Measurements from ENCODE around the gene STK24.

The STK24 gene

DNA sequence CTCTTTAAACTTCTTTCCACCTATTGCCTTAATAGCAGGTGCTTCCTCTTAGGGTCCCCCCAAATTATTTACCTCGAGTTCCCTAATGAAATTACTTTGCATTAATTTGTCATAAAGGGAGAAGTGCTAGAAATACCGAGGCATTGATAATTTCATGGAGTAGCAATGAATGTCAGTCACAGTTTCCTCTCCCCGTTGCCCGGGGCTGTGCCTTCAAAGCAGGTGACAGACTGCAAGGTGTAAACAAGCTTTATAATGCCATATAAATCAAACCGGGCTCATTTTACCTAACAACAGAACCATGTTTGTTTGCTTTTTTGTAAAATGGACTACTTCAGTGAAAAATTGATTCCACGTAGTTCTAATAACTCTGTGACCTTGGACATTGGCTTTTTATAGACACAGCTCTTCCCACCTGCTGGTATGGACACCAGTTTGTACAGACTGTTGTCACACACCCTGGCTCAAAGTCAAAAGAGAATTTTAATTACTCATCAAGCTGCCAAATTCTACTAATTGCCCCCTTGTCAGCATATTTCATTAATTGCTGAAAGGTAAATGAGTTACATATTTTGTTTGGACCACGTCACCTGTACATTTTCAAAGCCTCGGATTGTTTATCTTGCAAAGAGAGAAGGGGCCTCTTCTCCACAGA is 171.1 kb downstream of the STK24 start:
- TF ChIP-seq, protein P1, sequence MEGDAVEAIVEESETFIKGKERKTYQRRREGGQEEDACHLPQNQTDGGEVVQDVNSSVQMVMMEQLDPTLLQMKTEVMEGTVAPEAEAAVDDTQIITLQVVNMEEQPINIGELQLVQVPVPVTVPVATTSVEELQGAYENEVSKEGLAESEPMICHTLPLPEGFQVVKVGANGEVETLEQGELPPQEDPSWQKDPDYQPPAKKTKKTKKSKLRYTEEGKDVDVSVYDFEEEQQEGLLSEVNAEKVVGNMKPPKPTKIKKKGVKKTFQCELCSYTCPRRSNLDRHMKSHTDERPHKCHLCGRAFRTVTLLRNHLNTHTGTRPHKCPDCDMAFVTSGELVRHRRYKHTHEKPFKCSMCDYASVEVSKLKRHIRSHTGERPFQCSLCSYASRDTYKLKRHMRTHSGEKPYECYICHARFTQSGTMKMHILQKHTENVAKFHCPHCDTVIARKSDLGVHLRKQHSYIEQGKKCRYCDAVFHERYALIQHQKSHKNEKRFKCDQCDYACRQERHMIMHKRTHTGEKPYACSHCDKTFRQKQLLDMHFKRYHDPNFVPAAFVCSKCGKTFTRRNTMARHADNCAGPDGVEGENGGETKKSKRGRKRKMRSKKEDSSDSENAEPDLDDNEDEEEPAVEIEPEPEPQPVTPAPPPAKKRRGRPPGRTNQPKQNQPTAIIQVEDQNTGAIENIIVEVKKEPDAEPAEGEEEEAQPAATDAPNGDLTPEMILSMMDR (conservative IDR thresholded peaks at IDR 0.05; ENCODE audit: low read depth, low read length): no peak
- no peak for DNase-seq (ENCODE audit: low read depth)
- H3K4me3 ChIP-seq (ENCODE audit: low read depth, low read length): no peak overlapping the region

DNA sequence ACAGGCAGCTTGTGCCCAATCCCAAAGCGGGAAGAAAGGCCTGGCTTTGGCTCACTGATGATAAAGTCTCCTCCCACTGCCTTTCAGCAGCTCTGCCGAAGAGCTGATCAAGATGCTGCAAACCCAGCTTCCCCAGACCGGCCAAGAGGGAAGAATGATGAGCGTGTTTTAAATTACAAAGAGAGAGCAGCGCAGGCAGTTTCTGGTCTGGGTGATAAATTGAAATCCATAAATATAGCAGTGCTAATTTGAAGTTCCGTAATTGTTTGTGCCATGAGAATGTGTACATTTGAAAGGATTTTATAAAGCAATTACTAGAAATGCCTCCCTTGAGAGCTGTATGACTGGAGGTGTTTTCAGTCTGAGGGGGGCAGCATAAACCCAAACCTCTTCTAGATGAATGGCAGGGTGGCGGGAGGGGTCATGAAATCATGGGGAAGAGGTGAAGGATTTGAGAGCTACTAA is 171.8 kb downstream of the STK24 start:
- peak; percentile 22 for DNase-seq (ENCODE audit: low read depth)
- no peak overlapping the region for H3K4me3 ChIP-seq (ENCODE audit: low read depth, low read length)
- TF ChIP-seq, protein P1 (conservative IDR thresholded peaks at IDR 0.05; ENCODE audit: low read depth, low read length): no peak

DNA sequence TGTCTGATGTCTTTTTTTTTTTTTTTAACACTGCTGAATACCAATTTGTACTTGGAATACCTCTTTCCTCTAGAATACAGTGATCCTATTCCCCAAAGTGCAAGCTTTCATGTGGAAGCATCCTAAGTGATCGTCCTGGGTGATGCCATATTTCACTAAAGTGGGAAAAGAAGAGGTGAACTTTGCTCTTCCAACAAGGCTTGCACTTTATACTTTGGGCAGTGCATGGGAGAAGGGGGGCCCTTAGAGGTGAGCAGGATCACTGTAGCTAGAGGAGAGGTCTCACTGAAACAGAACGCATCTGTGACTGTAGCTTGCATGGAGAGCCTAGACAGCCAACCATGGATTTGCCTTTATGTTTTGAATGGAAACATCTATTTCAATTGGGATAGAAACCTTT is 173.8 kb downstream of the STK24 start:
- H3K4me3 ChIP-seq (ENCODE audit: low read depth, low read length): no peak overlapping the region
- TF ChIP-seq, protein P1 (conservative IDR thresholded peaks at IDR 0.05; ENCODE audit: low read depth, low read length): no peak
- DNase-seq (ENCODE audit: low read depth): no peak

DNA sequence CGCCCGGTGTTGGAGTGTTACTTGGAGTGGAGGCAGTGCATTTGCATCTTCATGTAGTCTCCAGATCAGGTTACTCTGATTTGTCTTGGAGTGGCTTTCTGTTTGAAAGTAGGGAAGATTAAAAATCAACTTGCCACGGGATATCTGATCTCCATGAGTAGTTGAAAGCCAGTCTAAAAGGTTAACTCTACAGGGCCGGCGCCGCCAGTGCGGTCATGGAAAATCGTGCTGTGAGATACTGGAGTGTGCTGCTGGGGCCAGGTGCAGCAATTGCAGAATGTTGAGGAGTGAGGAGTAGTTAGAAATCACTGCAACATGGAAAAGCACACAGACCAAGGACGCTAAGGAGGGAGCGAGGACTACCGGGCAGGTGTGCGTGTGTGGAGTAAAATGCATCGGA is 175.0 kb downstream of the STK24 start:
- H3K4me3 ChIP-seq (ENCODE audit: low read depth, low read length): no peak overlapping the region
- TF ChIP-seq, protein P1 (conservative IDR thresholded peaks at IDR 0.05; ENCODE audit: low read depth, low read length): no peak
- no peak for DNase-seq (ENCODE audit: low read depth)

DNA sequence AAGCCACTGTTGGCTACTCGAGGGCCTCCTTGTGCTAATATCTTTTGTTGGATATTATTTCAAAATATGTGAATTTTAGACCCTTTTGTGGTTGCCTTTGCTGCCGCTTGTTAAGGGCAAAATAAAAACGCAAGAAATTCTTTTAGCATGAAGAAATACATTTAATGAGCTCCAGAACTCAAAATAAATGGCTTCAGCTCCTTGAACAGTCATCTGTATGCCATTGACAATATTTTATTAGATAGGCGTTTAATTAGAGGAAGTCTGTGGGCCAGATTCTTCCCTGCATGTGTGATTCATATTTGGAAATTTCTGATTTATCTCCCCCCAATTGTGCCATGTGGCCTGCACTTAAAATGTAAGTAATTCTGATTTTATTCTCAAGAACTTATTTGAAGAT is 177.2 kb downstream of the STK24 start:
- DNase-seq (ENCODE audit: low read depth): no peak
- TF ChIP-seq, protein P1 (conservative IDR thresholded peaks at IDR 0.05; ENCODE audit: low read depth, low read length): no peak
- H3K4me3 ChIP-seq (ENCODE audit: low read depth, low read length): no peak overlapping the region

DNA sequence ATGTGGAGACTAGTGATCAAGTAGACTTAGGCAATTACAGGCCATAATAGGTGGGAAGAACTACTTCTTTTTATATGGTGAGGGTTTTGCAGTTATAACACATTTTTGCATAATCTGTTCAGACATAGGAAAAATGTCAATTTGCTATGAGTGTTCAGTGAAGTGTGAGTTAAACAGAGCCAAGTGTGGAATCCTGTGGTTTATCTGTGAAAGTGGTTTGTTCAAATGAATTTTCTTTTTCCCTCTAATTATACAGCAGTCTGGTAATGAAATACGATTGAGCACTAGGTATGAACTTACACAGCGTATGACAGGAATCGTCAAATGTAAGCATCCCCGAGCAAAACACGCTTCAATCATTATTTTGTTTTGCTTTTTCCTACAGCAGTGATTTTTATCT is 178.3 kb downstream of the STK24 start:
- TF ChIP-seq, protein P1 (conservative IDR thresholded peaks at IDR 0.05; ENCODE audit: low read depth, low read length): no peak
- DNase-seq (ENCODE audit: low read depth): no peak
- no peak overlapping the region for H3K4me3 ChIP-seq (ENCODE audit: low read depth, low read length)

DNA sequence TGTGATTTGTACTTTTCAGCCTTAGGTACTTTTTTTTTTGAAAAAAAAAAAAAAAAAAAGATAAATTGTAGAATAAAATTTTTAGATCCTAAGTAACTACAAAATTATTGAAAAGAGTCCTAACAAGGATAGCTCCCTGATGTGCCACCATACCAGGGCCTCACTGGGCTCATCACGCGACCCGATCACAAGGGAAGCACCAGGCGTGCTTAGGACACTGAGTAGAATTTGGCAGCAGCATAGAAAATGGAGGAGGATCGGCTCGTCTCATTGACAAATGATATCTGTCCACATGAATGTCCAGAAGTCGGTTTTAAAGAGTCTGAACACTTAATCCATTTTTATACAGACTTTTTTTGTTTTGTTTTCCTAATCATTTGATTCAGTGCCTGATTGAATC is 179.0 kb downstream of the STK24 start:
- TF ChIP-seq, protein P1 (conservative IDR thresholded peaks at IDR 0.05; ENCODE audit: low read depth, low read length): no peak
- DNase-seq (ENCODE audit: low read depth): no peak

More for the DNA sequence above, 179.0 kb downstream of the STK24 start:
- no peak overlapping the region for H3K4me3 ChIP-seq (ENCODE audit: low read depth, low read length)

Measured in choroid plexus epithelial cell (primary cell).